ENCODE data around the gene RHOG. TPM values are rescaled to one million over a fixed set of nuclear protein-coding genes. Genes with fewer than 3 reads are reported as not detected.
"Not testable (repeated sequence)": the region's sequence is repeated elsewhere in the genome, so short reads cannot be mapped to it uniquely, and the experiment has no call there.

RHOG gene
- total RNA-seq, 2 experiments from 2014 or later, result 142 TPM

- no peaks in the 10 kb centered on the region for H3K27me3 Mint-ChIP-seq (ENCODE audit: low read depth)
- H3K4me1 Mint-ChIP-seq (ENCODE audit: low read depth), result peaks cover 15% of the 10 kb centered on the region
Observed at GRCh38 chr11:3820971-3821370, 19.8 kb downstream of the RHOG start.

GRCh38 chr11:3817181-3817800, 23.5 kb downstream of the RHOG start:
- no peaks in the 10 kb centered on the region for H3K27me3 Mint-ChIP-seq (ENCODE audit: low read depth)
- H3K4me3 Mint-ChIP-seq, result no peak overlapping the region
- CTCF ChIA-PET, result interaction anchor here (1.8 kb wide), 1 partner anchor 255 kb away, joined by 4 read pairs; no protein-coding TSS in a partner anchor
- no peak for DNase-seq
- no peaks in the 10 kb centered on the region for H3K9me3 Mint-ChIP-seq
- no peaks in the 10 kb centered on the region for H3K36me3 Mint-ChIP-seq (ENCODE audit: low read depth)
- intact Hi-C loops (cut with micrococcal nuclease), result no loop called here
- no peak overlapping the region for H3K27ac Mint-ChIP-seq
- H3K4me1 Mint-ChIP-seq (ENCODE audit: low read depth), result no peaks in the 10 kb centered on the region

More at GRCh38 chr11:3820971-3821370, 19.8 kb downstream of the RHOG start:
- CTCF ChIA-PET, result interaction anchor here (0.6 to 3.8 kb wide), 6 partner anchors 12 to 252 kb away, joined by 3 to 15 read pairs (median 4); partner anchors contain the start of gene RHOG
- no peak overlapping the region for H3K4me3 Mint-ChIP-seq
- no peaks in the 10 kb centered on the region for H3K9me3 Mint-ChIP-seq
- intact Hi-C loops (cut with micrococcal nuclease), result no loop called here
- DNase-seq, result no peak
- peaks cover 7% of the 10 kb centered on the region for H3K36me3 Mint-ChIP-seq (ENCODE audit: low read depth)
- no peak overlapping the region for H3K27ac Mint-ChIP-seq

GRCh38 chr11:3816673-3817072, 24.1 kb downstream of the RHOG start:
- H3K9me3 Mint-ChIP-seq, result no peaks in the 10 kb centered on the region
- intact Hi-C loops (cut with micrococcal nuclease), result no loop called here
- no peaks in the 10 kb centered on the region for H3K27me3 Mint-ChIP-seq (ENCODE audit: low read depth)
- CTCF ChIA-PET, result interaction anchor here (1.1 to 1.8 kb wide), 2 partner anchors 10 to 256 kb away, joined by 4 read pairs; no protein-coding TSS in a partner anchor
- H3K4me3 Mint-ChIP-seq, result no peak overlapping the region
- H3K4me1 Mint-ChIP-seq (ENCODE audit: low read depth), result no peaks in the 10 kb centered on the region
- peaks cover 2% of the 10 kb centered on the region for H3K36me3 Mint-ChIP-seq (ENCODE audit: low read depth)
- H3K27ac Mint-ChIP-seq, result no peak overlapping the region
- no peak for DNase-seq

GRCh38 chr11:3815845-3816244, 24.9 kb downstream of the RHOG start:
- intact Hi-C loops (cut with micrococcal nuclease), result no loop called here
- H3K9me3 Mint-ChIP-seq, result no peaks in the 10 kb centered on the region
- CTCF ChIA-PET, result interaction anchor here (0.6 to 1.1 kb wide), 2 partner anchors 9 to 11 kb away, joined by 3 to 4 read pairs; no protein-coding TSS in a partner anchor
- H3K36me3 Mint-ChIP-seq (ENCODE audit: low read depth), result peaks cover 4% of the 10 kb centered on the region
- no peaks in the 10 kb centered on the region for H3K4me1 Mint-ChIP-seq (ENCODE audit: low read depth)
- H3K27me3 Mint-ChIP-seq (ENCODE audit: low read depth), result no peaks in the 10 kb centered on the region
- no peak for DNase-seq
- no peak overlapping the region for H3K27ac Mint-ChIP-seq
- H3K4me3 Mint-ChIP-seq, result no peak overlapping the region

- H3K9me3 Mint-ChIP-seq; H3K27ac Mint-ChIP-seq; H3K27me3 Mint-ChIP-seq (ENCODE audit: low read depth); H3K36me3 Mint-ChIP-seq (ENCODE audit: low read depth); H3K4me1 Mint-ChIP-seq (ENCODE audit: low read depth); H3K4me3 Mint-ChIP-seq; intact Hi-C loops (cut with micrococcal nuclease); DNase-seq: not testable (repeated sequence)
- CTCF ChIA-PET, result interaction anchor here (1.7 to 3.6 kb wide), 2 partner anchors 131 to 258 kb away, joined by 5 to 11 read pairs; no protein-coding TSS in a partner anchor
Observed at GRCh38 chr11:3814832-3815231, 25.9 kb downstream of the RHOG start.

- Mint-ChIP-seq H3K36me3 (ENCODE audit: low read depth) (peaks cover 9% of the 10 kb centered on the region), H3K27me3 (ENCODE audit: low read depth) (no peaks in the 10 kb centered on the region), H3K4me1 (ENCODE audit: low read depth) (peaks cover 16% of the 10 kb centered on the region), H3K27ac (no peak overlapping the region), H3K4me3 (no peak overlapping the region), H3K9me3 (no peaks in the 10 kb centered on the region)
- DNase-seq, result no peak
- CTCF ChIA-PET, result interaction anchor here (1.2 to 1.9 kb wide), 3 partner anchors 9 to 44 kb away, joined by 4 to 6 read pairs (median 5); no protein-coding TSS in a partner anchor
- intact Hi-C loops (cut with micrococcal nuclease), result no loop called here
Observed at GRCh38 chr11:3810951-3811350, 29.8 kb downstream of the RHOG start.

- DNase-seq, result no peak
- H3K4me3 Mint-ChIP-seq, result no peak overlapping the region
- H3K27ac Mint-ChIP-seq, result no peak overlapping the region
- peaks cover 16% of the 10 kb centered on the region for H3K4me1 Mint-ChIP-seq (ENCODE audit: low read depth)
- no peaks in the 10 kb centered on the region for H3K27me3 Mint-ChIP-seq (ENCODE audit: low read depth)
- CTCF ChIA-PET, result interaction anchor here (0.6 to 1.9 kb wide), 5 partner anchors 9 to 83 kb away, joined by 3 to 5 read pairs (median 4); no protein-coding TSS in a partner anchor
- H3K9me3 Mint-ChIP-seq, result no peaks in the 10 kb centered on the region
- H3K36me3 Mint-ChIP-seq (ENCODE audit: low read depth), result peaks cover 9% of the 10 kb centered on the region
- intact Hi-C loops (cut with micrococcal nuclease), result no loop called here
Observed at GRCh38 chr11:3810446-3810845, 30.3 kb downstream of the RHOG start.

- CTCF ChIA-PET, result interaction anchor here (0.9 to 3.6 kb wide), 19 partner anchors 10 to 263 kb away, joined by 3 to 54 read pairs (median 6); partner anchors contain the start of gene NUP98
- no peaks in the 10 kb centered on the region for H3K9me3 Mint-ChIP-seq
- intact Hi-C loops (cut with micrococcal nuclease), result loop anchor here (2.0 to 5.0 kb wide), 3 partner anchors 37 to 195 kb away; no protein-coding TSS in a partner anchor
Observed at GRCh38 chr11:3809624-3809928, 31.2 kb downstream of the RHOG start.

GRCh38 chr11:3808861-3809623, 31.7 kb downstream of the RHOG start:
- peak; percentile 59 for DNase-seq
- Mint-ChIP-seq H3K9me3 (no peaks in the 10 kb centered on the region), H3K27ac (no peak overlapping the region), H3K27me3 (ENCODE audit: low read depth) (no peaks in the 10 kb centered on the region), H3K4me3 (peak overlapping the region; percentile 97), H3K36me3 (ENCODE audit: low read depth) (peaks cover 9% of the 10 kb centered on the region), H3K4me1 (ENCODE audit: low read depth) (peaks cover 18% of the 10 kb centered on the region)
- intact Hi-C loops (cut with micrococcal nuclease), result loop anchor here (1.0 to 5.0 kb wide), 5 partner anchors 24 to 194 kb away; no protein-coding TSS in a partner anchor
- CTCF ChIA-PET, result interaction anchor here (0.6 to 3.6 kb wide), 24 partner anchors 10 to 264 kb away, joined by 3 to 54 read pairs (median 6); partner anchors contain the start of gene NUP98

More at GRCh38 chr11:3809624-3809928, 31.2 kb downstream of the RHOG start:
- H3K27me3 Mint-ChIP-seq (ENCODE audit: low read depth), result no peaks in the 10 kb centered on the region
- DNase-seq, result no peak
- H3K36me3 Mint-ChIP-seq (ENCODE audit: low read depth), result peaks cover 9% of the 10 kb centered on the region
- no peak overlapping the region for H3K4me3 Mint-ChIP-seq
- no peak overlapping the region for H3K27ac Mint-ChIP-seq
- peaks cover 16% of the 10 kb centered on the region for H3K4me1 Mint-ChIP-seq (ENCODE audit: low read depth)

- no peaks in the 10 kb centered on the region for H3K9me3 Mint-ChIP-seq
- intact Hi-C loops (cut with micrococcal nuclease), result loop anchor here (1.0 to 5.0 kb wide), 5 partner anchors 23 to 193 kb away; no protein-coding TSS in a partner anchor
- CTCF ChIA-PET, result interaction anchor here (0.6 to 3.6 kb wide), 32 partner anchors 8 to 265 kb away, joined by 3 to 54 read pairs (median 4); partner anchors contain the start of gene NUP98
- H3K27ac Mint-ChIP-seq, result peak within 1 kb of the TSS; percentile 91
- H3K36me3 Mint-ChIP-seq (ENCODE audit: low read depth), result peaks cover 9% of the 10 kb centered on the region
- no peaks in the 10 kb centered on the region for H3K27me3 Mint-ChIP-seq (ENCODE audit: low read depth)
- peak; percentile 81 for DNase-seq
- H3K4me1 Mint-ChIP-seq (ENCODE audit: low read depth), result peaks cover 18% of the 10 kb centered on the region
- H3K4me3 Mint-ChIP-seq, result peak within 1 kb of the TSS; percentile 97
Observed at GRCh38 chr11:3807909-3808860, 32.6 kb downstream of the RHOG start, which contains the start of gene PGAP2. Gene PGAP2 (plus strand): TSS chr11:3808560. CDS start chr11:3811260, 2,700 bp downstream.

GRCh38 chr11:3803726-3804495, 36.8 kb downstream of the RHOG start:
- Mint-ChIP-seq H3K4me3 (no peak overlapping the region), H3K27me3 (ENCODE audit: low read depth) (no peaks in the 10 kb centered on the region), H3K9me3 (no peaks in the 10 kb centered on the region), H3K36me3 (ENCODE audit: low read depth) (peaks cover 4% of the 10 kb centered on the region), H3K4me1 (ENCODE audit: low read depth) (peaks cover 28% of the 10 kb centered on the region), H3K27ac (no peak overlapping the region)
- CTCF ChIA-PET, result interaction anchor here (0.7 kb wide), 1 partner anchor 22 kb away, joined by 3 read pairs; no protein-coding TSS in a partner anchor
- no peak for DNase-seq
- intact Hi-C loops (cut with micrococcal nuclease), result no loop called here

All from activated naive CD4-positive, alpha-beta T cell treated with anti-CD3 and anti-CD28 coated beads for 36 hours (primary cell).